Nephron progenitor cell (in vitro differentiated cells): ENCODE data around the gene EDA.

Source experiments
- DNase-seq: peaks from one replicate; pipeline ENCODE4 v3.0.0; 2021
- H3K27ac Mint-ChIP-seq: 2 replicates; pipeline ENCODE4 v1.8.0; 2021; ENCODE audit warnings: mild to moderate bottlenecking, moderate library complexity, mixed read lengths
- H3K27me3 Mint-ChIP-seq: 2 replicates; pipeline ENCODE4 v1.8.0; 2021; ENCODE audit warnings: mild to moderate bottlenecking, low read depth, mixed read lengths; ENCODE audit not compliant: poor library complexity
- H3K36me3 Mint-ChIP-seq: 2 replicates; pipeline ENCODE4 v1.8.0; 2021; ENCODE audit warnings: low read depth, mixed read lengths
- H3K4me1 Mint-ChIP-seq: 2 replicates; pipeline ENCODE4 v1.8.0; 2021; ENCODE audit warnings: mixed read lengths
- H3K4me3 Mint-ChIP-seq: 2 replicates; pipeline ENCODE4 v1.8.0; 2021; ENCODE audit warnings: mild to moderate bottlenecking, moderate library complexity, mixed read lengths
- H3K9me3 Mint-ChIP-seq: 2 replicates; pipeline ENCODE4 v1.8.0; 2021; ENCODE audit warnings: mild to moderate bottlenecking, moderate library complexity, mixed read lengths
- TF ChIP-seq, protein P1 (sequence below): fragments of 200-600 bp; sonication (generic); IDR thresholded peaks from 2 replicates; pipeline ENCODE4 v1.5.0; 2021; ENCODE audit warnings: antibody characterized with exemption

EDA gene

GRCh38 chrX:70026851-70027200 lies 410.9 kb downstream of the EDA start:
- TF ChIP-seq, protein P1, sequence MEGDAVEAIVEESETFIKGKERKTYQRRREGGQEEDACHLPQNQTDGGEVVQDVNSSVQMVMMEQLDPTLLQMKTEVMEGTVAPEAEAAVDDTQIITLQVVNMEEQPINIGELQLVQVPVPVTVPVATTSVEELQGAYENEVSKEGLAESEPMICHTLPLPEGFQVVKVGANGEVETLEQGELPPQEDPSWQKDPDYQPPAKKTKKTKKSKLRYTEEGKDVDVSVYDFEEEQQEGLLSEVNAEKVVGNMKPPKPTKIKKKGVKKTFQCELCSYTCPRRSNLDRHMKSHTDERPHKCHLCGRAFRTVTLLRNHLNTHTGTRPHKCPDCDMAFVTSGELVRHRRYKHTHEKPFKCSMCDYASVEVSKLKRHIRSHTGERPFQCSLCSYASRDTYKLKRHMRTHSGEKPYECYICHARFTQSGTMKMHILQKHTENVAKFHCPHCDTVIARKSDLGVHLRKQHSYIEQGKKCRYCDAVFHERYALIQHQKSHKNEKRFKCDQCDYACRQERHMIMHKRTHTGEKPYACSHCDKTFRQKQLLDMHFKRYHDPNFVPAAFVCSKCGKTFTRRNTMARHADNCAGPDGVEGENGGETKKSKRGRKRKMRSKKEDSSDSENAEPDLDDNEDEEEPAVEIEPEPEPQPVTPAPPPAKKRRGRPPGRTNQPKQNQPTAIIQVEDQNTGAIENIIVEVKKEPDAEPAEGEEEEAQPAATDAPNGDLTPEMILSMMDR: no peak
- H3K36me3 Mint-ChIP-seq: no peaks in the 10 kb centered on the region
- no peak overlapping the region for H3K27ac Mint-ChIP-seq
- no peaks in the 10 kb centered on the region for H3K4me1 Mint-ChIP-seq
- peaks cover 49% of the 10 kb centered on the region for H3K9me3 Mint-ChIP-seq
- H3K27me3 Mint-ChIP-seq: peaks cover 2% of the 10 kb centered on the region
- no peak overlapping the region for H3K4me3 Mint-ChIP-seq
- no peak for DNase-seq

DNA sequence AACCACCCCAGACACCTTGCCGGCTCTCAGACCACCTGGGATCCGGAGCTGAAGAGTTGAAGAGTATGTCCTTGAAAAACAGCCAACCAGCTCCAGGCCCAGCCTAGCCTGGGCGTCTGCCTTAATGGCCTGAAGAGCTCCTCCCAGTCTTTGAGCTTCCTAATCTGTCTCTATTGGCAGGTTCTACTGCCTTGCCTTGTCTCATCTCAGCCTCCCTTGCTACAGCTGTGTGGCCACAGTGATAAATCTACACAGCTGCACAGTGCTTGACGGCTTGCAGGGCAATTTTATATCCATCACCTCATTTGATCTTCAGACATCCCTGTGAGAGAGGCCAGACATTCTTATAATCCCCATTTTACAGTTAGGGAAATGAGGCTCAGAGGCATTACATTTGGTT lies 413.9 kb downstream of the EDA start:
- DNase-seq: no peak
- no peaks in the 10 kb centered on the region for H3K36me3 Mint-ChIP-seq
- peaks cover 7% of the 10 kb centered on the region for H3K4me1 Mint-ChIP-seq
- H3K27ac Mint-ChIP-seq: no peak overlapping the region
- H3K4me3 Mint-ChIP-seq: no peak overlapping the region
- H3K9me3 Mint-ChIP-seq: peaks cover 52% of the 10 kb centered on the region
- TF ChIP-seq, protein P1: no peak
- H3K27me3 Mint-ChIP-seq: peaks cover 4% of the 10 kb centered on the region

DNA sequence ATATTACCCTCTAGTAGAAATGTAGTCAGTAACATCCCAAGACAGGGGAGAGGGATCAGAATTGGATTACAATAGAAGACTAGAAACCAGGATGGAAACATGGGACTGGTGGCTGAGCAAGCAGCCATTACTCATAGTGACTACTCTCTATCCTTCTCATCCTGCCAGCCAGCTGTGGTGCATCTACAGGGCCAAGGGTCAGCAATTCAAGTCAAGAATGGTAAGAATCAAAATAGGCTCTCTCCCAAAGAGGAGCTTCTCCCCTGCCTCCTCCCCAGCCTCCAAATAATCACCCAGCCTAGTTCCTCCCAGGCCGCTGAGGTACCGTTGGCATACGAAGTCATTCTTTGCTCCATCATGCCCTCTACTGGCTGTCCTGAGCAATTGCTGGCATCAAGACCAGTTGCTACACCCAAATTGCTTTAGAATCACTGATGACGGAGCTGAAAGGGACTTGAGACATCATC lies 414.4 kb downstream of the EDA start:
- TF ChIP-seq, protein P1: peak; percentile 56
- H3K27me3 Mint-ChIP-seq: peaks cover 6% of the 10 kb centered on the region
- no peak overlapping the region for H3K4me3 Mint-ChIP-seq
- no peaks in the 10 kb centered on the region for H3K36me3 Mint-ChIP-seq
- H3K4me1 Mint-ChIP-seq: peaks cover 7% of the 10 kb centered on the region
- H3K9me3 Mint-ChIP-seq: peaks cover 54% of the 10 kb centered on the region
- DNase-seq: peak; percentile 52
- no peak overlapping the region for H3K27ac Mint-ChIP-seq

- peaks cover 7% of the 10 kb centered on the region for H3K4me1 Mint-ChIP-seq
- TF ChIP-seq, protein P1: no peak
- H3K9me3 Mint-ChIP-seq: peaks cover 39% of the 10 kb centered on the region
- no peak overlapping the region for H3K4me3 Mint-ChIP-seq
- no peaks in the 10 kb centered on the region for H3K36me3 Mint-ChIP-seq
- H3K27me3 Mint-ChIP-seq: peaks cover 8% of the 10 kb centered on the region
- H3K27ac Mint-ChIP-seq: no peak overlapping the region
- no peak for DNase-seq
Observed at GRCh38 chrX:70032792-70033191, 416.9 kb downstream of the EDA start.

DNA sequence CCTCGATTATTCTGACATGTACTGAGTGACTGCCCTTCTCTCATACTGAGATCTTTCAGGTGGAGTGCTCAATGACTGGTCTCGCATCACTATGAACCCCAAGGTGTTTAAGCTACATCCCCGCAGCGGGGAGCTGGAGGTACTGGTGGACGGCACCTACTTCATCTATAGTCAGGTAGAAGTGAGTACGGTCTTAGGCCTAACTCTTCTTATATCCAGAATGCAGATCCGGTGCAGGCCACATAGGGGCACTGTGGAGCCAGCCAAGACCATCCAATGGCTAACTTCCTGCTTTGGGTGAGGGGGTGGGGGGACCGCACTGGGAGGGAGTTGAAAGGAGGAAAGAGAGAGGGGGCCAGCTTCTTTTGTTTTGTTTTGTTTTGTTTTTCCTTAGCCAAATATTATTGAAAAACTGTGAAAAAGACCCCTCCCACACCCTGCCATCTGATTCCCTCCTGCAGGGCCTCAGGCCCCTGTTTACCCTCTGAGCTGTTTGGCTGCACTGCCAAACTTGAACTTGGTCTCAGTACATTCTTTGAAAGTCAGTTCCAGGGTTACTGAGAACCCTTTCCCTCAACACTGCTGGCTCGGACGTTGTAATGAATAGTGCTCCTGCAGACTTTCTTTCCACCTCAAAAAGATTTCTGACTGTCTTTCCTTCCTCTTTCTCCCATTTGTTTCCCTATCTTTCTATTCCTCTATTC lies 417.6 kb downstream of the EDA start:
- Mint-ChIP-seq H3K4me1 (peaks cover 7% of the 10 kb centered on the region), H3K36me3 (no peaks in the 10 kb centered on the region), H3K9me3 (peaks cover 44% of the 10 kb centered on the region), H3K4me3 (no peak overlapping the region), H3K27me3 (peaks cover 8% of the 10 kb centered on the region), H3K27ac (no peak overlapping the region)
- DNase-seq: peak; percentile 60
- TF ChIP-seq, protein P1: peak; percentile 49

GRCh38 chrX:70034646-70035045 lies 418.7 kb downstream of the EDA start:
- Mint-ChIP-seq H3K27me3 (peaks cover 8% of the 10 kb centered on the region), H3K36me3 (no peaks in the 10 kb centered on the region), H3K4me1 (peaks cover 7% of the 10 kb centered on the region), H3K9me3 (peaks cover 46% of the 10 kb centered on the region), H3K27ac (no peak overlapping the region), H3K4me3 (no peak overlapping the region)
- DNase-seq: no peak
- TF ChIP-seq, protein P1: no peak
